GM19023 (cell line): ENCODE measurements around the gene TMSB4X.
"Not testable (repeated sequence)": the region's sequence is repeated elsewhere in the genome, so short reads cannot be mapped to it uniquely, and the experiment has no call there.

Experiments
- ATAC-seq: cut with Tn5 transposase; IDR thresholded peaks from one replicate; pipeline ENCODE4 v1.9.1; 2021; ENCODE audit warnings: mild to moderate bottlenecking, moderate library complexity; ENCODE audit not compliant: unreplicated experiment

Gene TMSB4X

DNA sequence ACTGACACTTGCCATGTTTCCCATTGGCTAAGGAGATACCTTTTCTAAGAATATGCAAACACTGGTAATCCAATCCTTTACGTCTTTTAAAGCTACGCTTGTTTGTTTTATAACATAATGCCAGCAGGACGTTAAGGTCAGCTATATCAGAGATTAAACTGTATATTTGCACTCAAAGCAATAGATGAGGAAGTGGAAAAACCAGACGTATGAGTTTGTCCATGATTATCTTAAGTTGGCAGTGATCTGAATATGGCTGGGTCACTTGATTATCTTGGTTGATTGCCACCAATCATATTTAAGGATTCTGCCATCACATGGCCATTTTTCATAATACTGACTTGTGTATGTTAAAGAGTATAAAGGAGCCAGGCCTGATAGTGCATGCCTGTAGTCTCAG is 19.4 kb downstream of the TMSB4X start:
- ATAC-seq = no peak

DNA sequence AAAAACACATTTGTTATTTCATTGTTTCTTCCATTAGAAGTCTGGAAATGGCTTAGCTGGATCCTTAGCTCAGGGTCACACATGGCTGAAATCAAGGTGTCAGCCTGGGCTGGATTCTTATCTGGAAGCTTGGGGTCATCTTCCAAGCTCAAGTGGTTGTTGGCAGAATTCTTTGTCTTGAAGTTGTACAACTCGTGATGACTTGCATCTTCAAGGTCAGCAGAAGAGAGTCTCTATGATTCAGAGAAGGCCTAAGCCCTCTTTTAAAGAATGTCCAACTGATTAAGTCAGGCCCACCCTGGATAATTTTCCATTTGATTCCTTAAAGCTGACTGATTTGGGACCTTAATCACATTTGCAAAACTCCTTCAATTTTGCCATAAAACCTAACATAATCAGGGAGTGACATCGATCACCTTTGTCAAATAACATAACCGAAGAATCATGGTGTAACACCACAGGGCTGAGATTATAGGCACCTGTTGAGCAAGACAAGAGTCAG is 22.1 kb downstream of the TMSB4X start:
- no peak for ATAC-seq

DNA sequence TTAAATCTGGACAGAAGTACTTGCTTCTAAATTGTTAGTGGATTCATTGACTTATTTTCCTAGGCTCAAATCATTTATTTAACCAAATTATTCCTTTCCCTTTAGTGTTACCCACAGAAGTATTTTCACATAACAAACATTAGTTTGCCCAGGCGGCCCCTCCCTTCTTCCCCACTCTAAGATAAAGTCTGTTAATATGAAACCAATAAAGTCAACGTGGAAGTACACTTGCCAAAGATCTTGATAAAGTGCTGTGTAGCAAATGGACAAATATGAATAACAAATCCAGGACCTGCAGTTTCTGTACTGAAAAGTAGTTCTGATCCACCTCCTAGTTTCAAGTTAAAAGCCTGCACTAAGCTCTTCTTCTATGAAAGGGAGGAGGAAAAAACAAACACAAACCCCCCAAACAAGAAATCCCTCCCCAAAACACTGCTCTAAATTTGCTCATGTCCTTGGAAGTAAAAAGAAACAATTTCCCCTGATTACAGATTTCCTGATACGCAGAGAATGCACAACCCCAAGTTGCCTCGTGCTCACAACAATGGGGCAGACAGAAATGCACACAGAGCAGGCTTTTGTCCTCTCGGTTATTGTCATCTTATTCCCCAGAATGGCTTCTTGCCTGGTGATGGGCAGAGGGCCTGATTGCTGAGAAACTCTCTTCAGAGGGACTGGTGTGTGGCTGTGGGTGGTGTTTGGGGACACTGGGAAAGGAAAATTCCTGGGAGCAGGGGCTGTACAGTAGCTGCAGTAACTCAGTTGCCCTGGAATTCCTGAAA is 23.2 kb downstream of the TMSB4X start:
- no peak for ATAC-seq

DNA sequence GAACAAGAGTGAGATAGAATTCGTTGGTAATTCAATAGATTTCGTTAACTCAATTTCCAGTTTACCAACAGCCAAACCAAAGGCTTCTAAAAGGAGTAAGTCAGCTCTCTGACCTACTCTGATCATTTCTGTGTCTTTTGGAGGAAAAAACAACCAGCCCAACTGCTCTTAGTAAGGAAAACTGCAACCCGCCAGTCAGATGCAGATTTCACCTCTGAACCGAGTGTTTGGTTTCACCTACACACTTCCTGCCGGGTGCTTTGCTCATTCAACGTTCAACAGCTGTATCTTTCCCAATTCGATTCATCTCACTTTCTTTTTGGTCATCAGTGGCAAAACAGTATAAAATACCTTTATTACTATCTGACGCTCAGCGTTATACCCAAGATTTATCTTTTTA is 24.5 kb downstream of the TMSB4X start:
- ATAC-seq = peak; percentile 55

DNA sequence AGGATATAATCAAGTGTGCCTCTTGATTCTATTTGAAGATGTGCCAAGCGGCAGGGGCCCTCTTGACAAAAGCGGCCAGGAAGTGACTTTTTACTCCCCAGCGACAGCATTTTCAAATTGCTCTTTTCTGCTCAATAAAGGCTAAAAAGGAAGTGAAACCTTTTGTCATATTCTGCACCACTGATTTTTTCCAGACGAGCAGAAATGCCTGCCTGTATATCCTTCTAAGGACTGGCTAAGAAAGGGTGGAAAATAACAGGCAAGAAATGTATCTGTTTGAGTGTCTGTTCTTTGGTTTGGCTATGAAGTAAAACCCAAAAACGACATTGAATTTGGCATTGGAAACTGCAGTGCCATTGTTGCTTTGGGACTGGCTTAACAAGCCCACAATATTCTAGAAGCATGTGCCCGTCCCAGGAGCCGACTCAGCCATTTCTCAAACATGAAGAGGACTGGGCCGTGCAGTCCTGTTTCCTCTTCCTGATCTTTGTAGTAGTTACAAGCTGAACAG is 25.4 kb downstream of the TMSB4X start:
- ATAC-seq = peak; percentile 41

DNA sequence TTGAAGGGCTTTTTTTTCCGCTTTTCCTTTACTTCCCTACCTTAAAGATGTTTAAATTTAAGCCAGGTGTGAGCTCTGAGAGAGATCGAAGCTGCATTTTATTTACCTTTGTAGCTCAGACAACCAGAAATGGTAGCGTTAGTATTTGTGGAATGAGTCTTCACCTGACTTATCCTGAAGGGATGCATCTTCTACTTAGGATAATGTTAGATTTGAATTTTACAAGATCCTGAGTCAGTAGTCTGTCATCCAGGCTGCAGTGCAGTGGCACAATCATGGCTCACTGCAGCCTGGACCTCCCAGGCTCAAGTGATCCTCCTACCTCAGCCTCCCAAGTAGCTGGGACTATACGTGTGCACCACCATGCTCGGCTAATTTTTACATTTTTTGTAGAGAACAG is 26.2 kb downstream of the TMSB4X start:
- ATAC-seq = no peak

DNA sequence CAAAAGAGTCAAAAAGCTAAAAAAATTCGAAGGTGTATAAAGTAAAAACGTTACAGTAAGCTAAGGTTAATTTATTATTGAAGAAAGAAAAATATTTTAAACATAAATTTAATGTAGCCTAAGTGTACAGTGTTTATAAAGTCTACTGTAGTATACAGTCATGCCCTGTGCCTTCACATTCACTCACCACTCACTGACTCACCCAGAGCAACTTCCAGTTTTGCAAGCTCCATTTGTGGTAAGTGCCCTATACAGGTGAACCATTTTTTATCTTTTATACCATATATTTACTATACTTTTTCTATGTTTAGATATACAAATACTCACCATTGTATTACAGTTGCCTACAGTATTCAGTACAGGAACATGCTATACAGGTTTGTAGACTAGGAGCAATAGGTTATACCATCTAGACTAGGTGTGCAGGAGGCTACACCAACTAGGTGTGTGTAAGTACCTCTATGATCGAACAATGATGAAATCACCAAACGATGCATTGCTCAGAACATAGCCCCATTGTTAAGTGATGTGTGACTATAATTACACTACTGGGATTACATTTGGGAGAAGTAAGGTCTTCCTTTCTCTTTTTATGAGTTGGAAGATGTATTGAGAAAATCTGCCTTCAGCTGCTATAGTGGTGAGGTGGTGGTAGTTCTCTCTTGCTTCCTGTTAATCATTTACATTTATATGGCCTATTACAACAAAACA is 27.2 kb downstream of the TMSB4X start:
- no peak for ATAC-seq

DNA sequence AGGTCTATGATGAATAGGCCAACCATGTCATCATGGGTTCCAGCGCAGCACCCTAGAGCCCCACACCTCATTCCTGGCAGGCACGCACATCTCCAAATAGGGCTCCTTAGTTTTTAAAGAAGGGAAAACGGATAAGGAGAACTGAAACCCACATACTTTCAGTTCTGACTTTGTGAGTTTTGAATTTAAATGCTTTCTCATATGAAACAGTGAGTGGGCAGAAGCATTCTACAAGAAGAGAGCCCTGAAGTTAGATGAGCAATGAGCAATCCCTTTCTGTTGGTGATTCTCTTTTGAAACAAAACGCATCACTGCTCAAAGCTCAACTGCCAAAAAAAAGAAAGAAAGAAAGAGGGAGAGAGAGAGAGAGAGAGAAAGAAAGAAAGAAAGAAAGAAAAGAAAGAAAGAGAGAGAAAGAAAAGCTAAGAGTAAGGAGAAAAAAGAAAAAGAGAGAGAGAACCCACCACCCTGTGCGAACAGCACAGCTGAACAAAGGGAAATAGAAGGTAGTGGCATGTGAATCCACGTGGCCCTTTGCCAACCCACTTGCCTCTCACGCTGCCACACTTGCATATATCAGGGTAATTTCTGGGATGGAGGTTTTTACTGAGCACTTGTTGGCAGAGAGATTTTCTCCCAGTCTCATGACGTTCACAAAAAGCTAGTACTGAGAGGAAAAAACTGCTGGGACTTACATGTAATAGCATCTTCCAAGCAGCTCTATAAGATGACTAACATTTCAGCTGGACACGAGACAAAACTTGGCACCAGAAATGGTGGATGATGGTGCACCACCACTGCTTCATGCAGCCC is 31.0 kb downstream of the TMSB4X start:
- peak; percentile 59 for ATAC-seq

DNA sequence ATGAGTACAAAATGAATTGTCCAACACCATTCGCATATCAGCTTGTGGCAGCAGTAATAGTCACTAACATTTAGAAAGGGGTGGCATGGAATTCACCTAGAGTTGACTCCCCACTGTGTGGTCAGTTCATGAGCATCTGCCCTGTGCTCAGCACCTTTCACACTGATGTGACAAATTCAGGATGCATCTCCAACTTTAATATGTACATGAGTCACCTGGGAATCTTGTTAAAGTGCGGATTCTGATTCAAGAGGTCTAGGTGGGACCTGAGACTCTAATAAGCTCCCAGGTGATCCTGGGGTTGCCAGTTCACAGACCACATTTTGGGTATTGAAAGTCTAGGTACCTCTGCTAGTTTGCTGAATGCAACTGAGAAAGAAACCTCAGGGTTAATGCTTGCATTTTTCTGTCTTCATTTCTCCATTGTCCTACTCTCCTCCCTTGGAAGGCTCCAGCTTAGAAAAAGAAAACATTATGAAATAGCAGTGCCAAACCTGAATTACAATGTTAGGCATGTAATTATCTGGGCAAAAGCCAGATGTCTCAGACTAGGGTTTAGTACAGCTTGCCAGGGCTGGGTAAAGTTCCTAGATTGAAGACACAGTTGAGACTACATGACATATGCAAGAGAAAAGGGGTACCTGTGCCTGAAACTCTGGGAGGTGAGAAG is 32.7 kb downstream of the TMSB4X start:
- ATAC-seq = no peak

DNA sequence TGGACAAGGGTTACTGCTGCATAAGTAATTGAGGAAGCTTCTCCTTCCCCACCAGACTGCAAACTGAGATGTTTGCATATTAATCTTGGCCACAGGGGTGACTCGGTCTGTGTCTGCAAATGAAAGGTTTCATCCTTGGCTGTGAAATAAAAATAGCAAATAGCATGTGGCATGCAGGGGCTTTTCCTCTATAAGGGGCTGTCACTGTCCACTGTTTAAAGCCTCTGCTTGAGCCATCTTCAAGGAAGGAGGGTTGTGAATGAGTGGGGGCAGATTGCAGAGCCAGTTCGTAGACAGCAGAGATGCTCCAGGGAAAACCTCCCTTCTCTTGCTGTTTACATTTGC is 33.3 kb downstream of the TMSB4X start:
- peak; percentile 25 for ATAC-seq

DNA sequence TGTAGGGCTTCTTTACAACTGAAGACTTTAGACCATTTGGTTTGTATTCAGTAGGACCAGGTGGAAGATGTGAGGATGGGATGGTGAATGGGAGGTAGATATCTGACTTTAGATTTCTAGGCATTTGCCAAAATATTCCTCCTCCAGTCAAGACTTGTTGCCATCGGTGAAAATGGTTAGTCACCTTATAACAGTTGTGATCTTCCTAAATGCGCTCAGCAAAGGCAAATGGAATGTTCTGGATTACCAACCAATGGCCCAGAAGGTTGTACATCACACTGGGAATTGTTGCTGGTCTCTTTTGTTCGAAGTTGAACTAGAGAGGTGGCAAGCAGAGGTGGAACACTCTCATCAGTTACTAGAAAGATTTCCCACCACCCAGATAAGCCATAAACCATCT is 33.9 kb downstream of the TMSB4X start:
- ATAC-seq = no peak

DNA sequence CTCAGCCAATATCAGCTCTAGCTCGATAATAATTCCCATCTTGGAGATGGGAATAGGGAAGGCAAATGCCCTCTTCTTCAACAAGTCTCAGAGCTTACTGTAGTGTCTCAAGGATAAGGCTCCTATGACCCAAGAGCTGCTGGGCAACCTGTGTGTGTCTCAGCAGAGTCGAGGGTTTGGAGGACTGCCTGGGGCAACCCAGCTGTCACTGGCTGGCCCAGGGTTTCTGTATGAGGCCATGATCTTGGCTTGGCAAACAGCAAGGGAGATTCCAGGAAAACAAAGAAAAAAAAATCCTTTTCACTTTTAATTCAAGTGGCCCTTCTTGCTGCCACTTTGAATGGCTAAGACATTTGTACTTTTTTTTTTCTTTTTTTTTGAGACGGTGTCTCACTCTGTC is 34.4 kb downstream of the TMSB4X start:
- ATAC-seq = no peak

DNA sequence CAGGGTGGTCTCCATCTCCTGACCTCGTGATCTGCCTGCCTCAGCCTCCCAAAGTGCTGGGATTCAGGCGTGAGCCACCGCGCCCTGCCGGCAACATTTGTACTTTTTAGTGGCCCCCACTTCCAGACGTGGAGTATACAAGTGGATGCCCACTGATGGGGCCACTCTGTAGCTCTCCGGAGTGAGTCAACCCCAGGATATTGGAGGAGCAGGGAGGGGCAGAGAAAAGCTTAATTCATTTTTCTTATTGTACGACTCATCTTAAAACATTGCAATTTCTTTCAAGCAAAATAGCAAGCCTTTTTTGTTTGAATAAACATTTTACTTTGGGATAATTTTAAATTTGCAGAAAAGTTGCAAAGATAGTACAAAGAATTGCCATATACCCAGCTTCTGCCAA is 34.9 kb downstream of the TMSB4X start:
- ATAC-seq = no peak

DNA sequence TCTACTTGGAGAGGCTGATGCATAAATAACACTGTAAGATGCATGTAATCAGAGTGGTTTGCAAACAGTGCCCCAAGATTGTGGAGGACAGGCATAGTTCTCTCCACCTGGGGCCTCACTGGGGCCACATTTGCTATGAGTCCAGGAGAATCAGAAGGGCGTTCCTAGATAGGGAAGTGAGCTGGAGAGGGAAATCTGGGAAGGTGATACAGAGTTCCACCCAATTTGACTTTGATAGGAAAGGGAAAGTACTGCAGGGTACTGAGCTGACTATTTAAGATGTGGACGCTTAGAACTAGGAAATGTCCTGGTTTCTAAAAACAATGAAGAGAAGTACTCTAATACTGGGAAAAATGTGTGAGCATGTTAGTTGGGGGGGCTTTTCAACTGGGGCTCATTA is 35.6 kb downstream of the TMSB4X start:
- ATAC-seq = no peak

DNA sequence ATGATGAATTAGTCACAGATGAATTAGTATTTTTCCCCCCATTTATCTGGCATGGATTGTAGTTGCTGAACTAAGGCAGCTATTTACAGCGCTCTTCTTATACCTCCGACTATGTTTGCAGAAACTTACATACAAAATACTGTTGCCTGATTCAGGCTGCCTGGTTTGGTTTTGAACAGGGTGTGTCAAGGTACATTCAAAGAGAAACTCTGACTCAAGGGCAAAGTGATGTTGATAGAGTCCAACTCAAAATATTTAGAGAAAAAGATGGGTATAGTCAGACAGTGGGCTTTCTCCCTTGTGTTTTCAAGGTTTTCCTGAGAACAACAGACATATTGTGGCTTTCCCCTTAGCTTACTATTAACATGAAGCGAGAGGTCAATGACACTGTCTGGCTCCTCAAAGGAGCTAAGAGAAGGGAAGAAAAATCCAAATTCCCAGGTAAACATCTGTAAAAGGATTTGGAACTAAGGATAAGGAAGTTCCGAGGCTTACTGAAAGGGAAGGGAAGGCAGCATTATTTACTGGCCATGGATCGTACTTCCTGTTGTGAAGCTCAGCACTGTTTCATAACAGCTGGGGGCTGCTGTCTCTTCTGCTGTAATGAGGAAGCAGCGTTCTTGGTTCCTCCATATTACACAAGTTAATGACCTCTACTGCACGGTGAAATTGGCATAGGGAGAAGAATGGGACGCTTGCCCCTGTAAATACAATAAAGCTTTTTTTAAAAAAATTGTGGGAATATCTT is 38.6 kb downstream of the TMSB4X start:
- peak; percentile 79 for ATAC-seq

DNA sequence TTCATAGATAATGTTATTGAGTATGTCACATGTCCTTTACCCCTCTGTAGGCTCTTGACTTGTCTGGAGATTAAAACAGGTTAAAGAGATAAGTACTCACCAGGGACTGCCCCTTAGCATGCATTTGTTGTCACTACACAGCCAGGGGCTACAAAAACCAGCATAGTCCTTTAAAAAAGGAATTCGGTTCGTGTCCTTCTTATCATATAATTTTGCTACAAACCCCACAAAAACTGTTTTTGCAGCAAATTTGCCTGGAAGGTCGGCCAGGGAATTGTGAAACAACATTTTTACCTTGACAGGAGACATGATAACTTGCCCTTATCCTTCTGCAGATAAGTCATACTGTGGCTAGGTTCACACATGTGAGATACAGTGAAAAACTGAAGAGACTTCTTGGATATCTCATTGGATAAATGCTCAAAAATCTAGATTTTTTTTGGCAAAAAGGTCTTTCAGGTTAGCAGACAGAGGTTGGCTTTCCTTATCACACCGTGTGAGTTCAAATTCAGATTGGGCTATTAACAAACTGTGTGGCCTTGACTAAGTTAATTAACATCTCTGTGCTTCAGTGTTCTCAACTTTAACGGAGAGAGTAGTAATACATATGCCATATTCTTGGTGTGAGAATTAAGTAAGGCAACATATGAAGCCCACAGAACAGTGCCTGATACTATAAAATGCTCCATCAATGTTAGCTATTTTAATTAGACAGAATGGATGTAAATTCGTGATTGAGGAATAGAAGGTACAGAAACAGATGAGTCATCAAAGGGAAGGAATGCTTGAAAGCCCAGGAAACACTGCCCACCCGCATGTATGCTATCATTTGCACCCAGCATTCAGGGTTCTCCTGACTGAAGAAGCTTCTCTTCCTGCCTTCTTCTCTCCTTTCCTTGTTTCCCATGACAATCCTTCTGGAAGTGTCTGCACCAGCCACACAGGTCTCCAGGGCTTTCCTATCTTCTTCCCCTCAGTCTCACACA is 39.5 kb downstream of the TMSB4X start:
- ATAC-seq = peak; percentile 32

DNA sequence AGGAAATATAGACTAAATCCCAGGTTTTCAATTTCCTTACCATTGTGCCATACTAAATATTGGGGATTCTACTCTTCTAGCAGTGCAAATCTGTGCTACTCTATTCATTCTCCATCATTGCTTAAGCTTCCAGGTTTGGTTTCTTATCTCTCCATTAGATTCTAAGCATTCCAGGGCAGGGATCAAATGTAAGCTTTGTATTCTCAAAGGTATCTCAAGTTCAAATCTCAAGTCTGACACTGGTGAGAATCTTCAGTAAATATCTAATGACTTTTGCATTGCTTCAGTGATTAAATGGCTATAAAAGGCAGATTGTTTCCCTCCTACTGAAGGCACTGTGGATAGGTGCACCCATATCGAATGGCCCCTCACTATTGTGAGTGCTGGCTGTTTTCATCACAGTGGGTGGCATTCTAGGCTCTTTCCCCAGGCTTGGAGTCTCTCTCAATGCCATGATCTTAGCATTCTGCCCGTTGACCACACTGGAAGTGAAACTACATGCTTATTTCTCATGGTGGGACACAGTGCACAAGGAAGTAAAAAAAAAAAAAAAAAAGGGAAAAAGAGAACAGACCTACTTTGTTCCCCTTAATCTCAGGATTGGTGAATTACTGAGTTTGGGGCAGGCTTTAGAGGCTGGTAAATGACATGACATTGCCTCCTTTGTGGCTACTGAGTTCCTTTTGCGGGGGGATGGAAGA is 40.8 kb downstream of the TMSB4X start:
- no peak for ATAC-seq

DNA sequence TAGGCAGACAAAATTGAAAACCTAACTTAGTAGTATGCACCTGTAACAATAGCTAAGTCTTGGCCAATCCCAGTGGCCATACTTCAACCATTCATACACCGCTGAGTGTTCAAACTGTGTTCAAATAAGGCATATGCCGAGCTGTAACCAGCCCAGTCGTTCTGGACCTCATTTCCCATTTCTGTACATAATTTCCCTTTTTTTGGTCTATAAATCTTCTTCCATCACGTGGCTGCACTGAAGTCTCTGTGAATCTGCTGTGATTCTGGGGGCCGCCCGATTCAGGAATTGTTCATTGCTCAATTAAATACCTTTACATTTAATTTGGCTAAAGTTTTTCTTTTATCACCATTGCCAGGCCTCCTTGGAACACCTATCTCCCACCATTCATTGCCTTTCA is 41.8 kb downstream of the TMSB4X start:
- ATAC-seq = not testable (repeated sequence)
